Mesothelial cell of epicardium (in vitro differentiated cells): ENCODE results near the gene SLC41A2. TPM values are rescaled to one million over a fixed set of nuclear protein-coding genes. Genes with fewer than 3 reads are reported as not detected.

Experiments used
- DNase-seq, 2 experiments: peaks; one replicate each; pipeline ENCODE4 v3.0.0; 2021; ENCODE audit warnings: low spot score in 2 of 2; ENCODE audit not compliant: unreplicated experiment in 2 of 2
- H3K27ac Mint-ChIP-seq: 2 replicates; pipeline ENCODE4 v1.8.0; 2021; ENCODE audit warnings: mixed read lengths
- H3K27me3 Mint-ChIP-seq: 2 replicates; pipeline ENCODE4 v1.8.0; 2021; ENCODE audit warnings: low read depth, mixed read lengths
- H3K36me3 Mint-ChIP-seq: 2 replicates; pipeline ENCODE4 v1.8.0; 2021; ENCODE audit warnings: mixed read lengths
- H3K4me1 Mint-ChIP-seq: 2 replicates; pipeline ENCODE4 v1.8.0; 2021; ENCODE audit warnings: mixed read lengths
- H3K4me3 Mint-ChIP-seq: 2 replicates; pipeline ENCODE4 v1.8.0; 2021; ENCODE audit warnings: mild to moderate bottlenecking, moderate library complexity, mixed read lengths
- H3K9me3 Mint-ChIP-seq: 2 replicates; pipeline ENCODE4 v1.8.0; 2021; ENCODE audit warnings: mixed read lengths
- CTCF ChIP-seq: fragments of 200-600 bp; sonication (generic); IDR thresholded peaks from one replicate; pipeline ENCODE4 v1.5.0; 2021; ENCODE audit warnings: antibody characterized with exemption; ENCODE audit not compliant: unreplicated experiment
- total RNA-seq: library from RNA; stranded (reverse); gene quantifications from 3 replicates; pipeline ENCODE4 v1.2.1, GENCODE V29; 2021

The SLC41A2 gene
- total RNA-seq, 1 donor from 2014 or later, result 6.9 TPM

GRCh38 chr12:104921340-104921739 lies 36.8 kb downstream of the SLC41A2 start:
- Mint-ChIP-seq H3K9me3 (peaks cover 22% of the 10 kb centered on the region), H3K36me3 (peaks cover 6% of the 10 kb centered on the region), H3K4me1 (no peaks in the 10 kb centered on the region), H3K27ac (no peak overlapping the region), H3K27me3 (no peaks in the 10 kb centered on the region), H3K4me3 (no peak overlapping the region)
- DNase-seq, result no peak
- no peak for TF ChIP-seq CTCF

GRCh38 chr12:104911942-104912341 lies 46.1 kb downstream of the SLC41A2 start:
- DNase-seq, result no peak
- Mint-ChIP-seq H3K27ac (no peak overlapping the region), H3K27me3 (no peaks in the 10 kb centered on the region), H3K4me1 (no peaks in the 10 kb centered on the region), H3K4me3 (no peak overlapping the region), H3K9me3 (no peaks in the 10 kb centered on the region), H3K36me3 (no peaks in the 10 kb centered on the region)
- no peak for TF ChIP-seq CTCF

GRCh38 chr12:104910196-104910840 lies 47.8 kb downstream of the SLC41A2 start:
- no peak for DNase-seq
- TF ChIP-seq CTCF, result no peak
- H3K4me1 Mint-ChIP-seq, result no peaks in the 10 kb centered on the region
- H3K27me3 Mint-ChIP-seq, result no peaks in the 10 kb centered on the region
- H3K4me3 Mint-ChIP-seq, result no peak overlapping the region
- no peak overlapping the region for H3K27ac Mint-ChIP-seq
- no peaks in the 10 kb centered on the region for H3K9me3 Mint-ChIP-seq
- no peaks in the 10 kb centered on the region for H3K36me3 Mint-ChIP-seq

GRCh38 chr12:104909761-104910160 lies 48.3 kb downstream of the SLC41A2 start:
- H3K4me3 Mint-ChIP-seq, result no peak overlapping the region
- TF ChIP-seq CTCF, result no peak
- no peak for DNase-seq
- no peak overlapping the region for H3K27ac Mint-ChIP-seq
- H3K36me3 Mint-ChIP-seq, result no peaks in the 10 kb centered on the region
- no peaks in the 10 kb centered on the region for H3K27me3 Mint-ChIP-seq
- no peaks in the 10 kb centered on the region for H3K4me1 Mint-ChIP-seq
- no peaks in the 10 kb centered on the region for H3K9me3 Mint-ChIP-seq

Other genes with a start within 250 kb of the SLC41A2 start
- gene NOPCHAP1, start 28.0 kb upstream of the SLC41A2 start, total RNA-seq, result 17.1 to 22.8 TPM (median 18.6 TPM) in 3 replicates
- 2.4 to 3.2 TPM (median 2.4 TPM) in 3 replicates for gene ALDH1L2, start 126.2 kb upstream of the SLC41A2 start, total RNA-seq
- 46.2 to 50.9 TPM (median 46.4 TPM) in 3 replicates for gene WASHC4, start 149.4 kb upstream of the SLC41A2 start, total RNA-seq